DMS153 (cell line): ENCODE data around the gene SS18L1.
"Not testable (repeated sequence)": the region's sequence is repeated elsewhere in the genome, so short reads cannot be mapped to it uniquely, and the experiment has no call there.

Experiments used
- DNase-seq: peaks from one replicate; lab custom pipeline; 2025; lab: John Stamatoyannopoulos, UW

SS18L1 gene

GRCh38 chr20:62137092-62137384, 6.5 kb upstream of the SS18L1 start:
- no peak for DNase-seq

GRCh38 chr20:62137478-62138203, 5.9 kb upstream of the SS18L1 start:
- no peak for DNase-seq

GRCh38 chr20:62138204-62138543, 5.4 kb upstream of the SS18L1 start:
- no peak for DNase-seq

GRCh38 chr20:62138912-62139311, 4.7 kb upstream of the SS18L1 start:
- DNase-seq: no peak

- DNase-seq: no peak
These were observed 3.9 kb upstream of the SS18L1 start for GRCh38 chr20:62139636-62140035.

- no peak for DNase-seq
These were observed 2.5 kb upstream of the SS18L1 start for GRCh38 chr20:62141043-62141396.

- DNase-seq: no peak
These were observed 1.9 kb upstream of the SS18L1 start for GRCh38 chr20:62141397-62142251.

GRCh38 chr20:62142252-62143080, 1.1 kb upstream of the SS18L1 start:
- no peak for DNase-seq

- peak; percentile 11 for DNase-seq
These were observed 622 bp downstream of the SS18L1 start for GRCh38 chr20:62143957-62144825.

- DNase-seq: no peak
These were observed 2.1 kb downstream of the SS18L1 start for GRCh38 chr20:62145688-62146018.

GRCh38 chr20:62146019-62146755, 2.6 kb downstream of the SS18L1 start:
- DNase-seq: no peak

- DNase-seq: no peak
These were observed 3.6 kb downstream of the SS18L1 start for GRCh38 chr20:62147125-62147524.

- DNase-seq: no peak
These were observed 4.0 kb downstream of the SS18L1 start for GRCh38 chr20:62147528-62147927.

GRCh38 chr20:62148383-62148782, 4.8 kb downstream of the SS18L1 start:
- DNase-seq: not testable (repeated sequence)

GRCh38 chr20:62148908-62149314, 5.3 kb downstream of the SS18L1 start:
- no peak for DNase-seq

GRCh38 chr20:62149532-62150309, 6.2 kb downstream of the SS18L1 start:
- DNase-seq: no peak

GRCh38 chr20:62150310-62150575, 6.7 kb downstream of the SS18L1 start:
- DNase-seq: no peak

- DNase-seq: no peak
These were observed 7.7 kb downstream of the SS18L1 start for GRCh38 chr20:62151225-62151624.

- no peak for DNase-seq
These were observed 8.3 kb downstream of the SS18L1 start for GRCh38 chr20:62151835-62152364.

GRCh38 chr20:62155428-62156253, 12.1 kb downstream of the SS18L1 start:
- DNase-seq: no peak
